ENCODE data around the gene RILP.

RILP gene

DNA sequence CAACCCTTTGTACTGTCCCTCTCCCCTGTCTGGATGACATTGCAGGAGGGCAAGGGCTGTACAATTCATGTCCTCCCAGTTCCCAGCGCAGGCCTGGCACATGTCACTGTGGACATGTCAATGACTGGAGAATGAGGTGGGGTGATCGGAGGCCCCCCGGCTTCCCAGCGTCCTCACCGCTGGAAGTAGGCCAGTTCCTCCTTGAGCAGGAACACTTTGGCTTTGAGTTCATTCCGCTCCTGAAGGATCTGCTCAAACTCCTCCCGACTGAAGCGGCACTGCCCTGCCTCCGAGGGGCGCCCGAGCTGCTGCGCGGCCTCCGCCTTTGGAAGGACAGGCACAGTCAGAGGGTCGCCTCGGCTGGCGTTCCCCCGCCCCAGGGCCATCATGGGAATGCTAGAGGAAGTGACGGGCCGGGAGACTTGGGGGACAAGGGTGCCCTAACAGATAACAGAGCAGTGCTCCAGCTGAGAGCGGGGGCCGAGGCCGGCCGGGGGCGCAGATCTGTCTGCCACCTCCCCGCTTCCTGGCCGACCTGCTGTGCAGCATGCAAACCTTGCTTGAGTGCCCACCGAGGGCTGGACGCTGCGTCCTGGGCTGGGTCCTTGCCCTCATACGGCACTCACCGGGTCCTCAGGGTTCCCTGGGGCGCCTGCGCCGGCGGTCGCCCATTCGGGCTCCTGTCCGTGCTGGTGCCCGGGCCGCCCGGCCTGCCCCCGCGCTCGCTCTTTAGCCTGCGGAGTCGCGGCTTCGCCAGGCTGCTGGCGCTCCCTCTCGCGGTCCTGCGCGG, 1.3 kb downstream of the RILP start:
- DNase-seq (ENCODE audit: low read depth in 2 of 3, low spot score in 2 of 3) = no peak

DNA sequence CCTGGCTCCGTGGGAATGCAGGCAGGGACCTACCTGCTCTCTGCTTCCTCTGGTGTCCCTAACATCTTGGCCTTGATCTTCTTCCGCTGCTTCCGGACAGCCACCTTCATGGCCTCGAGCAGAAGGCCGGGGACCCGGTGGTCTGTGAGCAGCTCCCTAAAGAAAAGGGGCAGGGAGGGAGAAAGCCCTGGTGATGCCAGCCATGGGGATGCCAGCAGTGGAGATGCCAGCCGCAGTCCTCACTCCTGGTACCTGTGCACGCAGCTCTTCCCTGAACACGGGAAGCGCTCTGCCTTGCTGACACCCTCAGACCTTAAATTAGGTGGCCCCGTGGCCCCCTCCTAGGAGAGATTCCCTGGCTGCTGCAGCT, 1.9 kb downstream of the RILP start:
- DNase-seq (ENCODE audit: low read depth in 2 of 3, low spot score in 2 of 3) = no peak

GRCh38 chr17:1646199-1646875, 3.3 kb downstream of the RILP start:
- no peak for DNase-seq (ENCODE audit: low read depth in 2 of 3, low spot score in 2 of 3)

- no peak for DNase-seq (ENCODE audit: low read depth in 2 of 3, low spot score in 2 of 3)
These were observed 4.2 kb downstream of the RILP start, which contains the start of gene SCARF1 for GRCh38 chr17:1645207-1646171. TSS of gene SCARF1 (minus strand) at chr17:1645732. CDS start at chr17:1645697, 35 bp downstream.

DNA sequence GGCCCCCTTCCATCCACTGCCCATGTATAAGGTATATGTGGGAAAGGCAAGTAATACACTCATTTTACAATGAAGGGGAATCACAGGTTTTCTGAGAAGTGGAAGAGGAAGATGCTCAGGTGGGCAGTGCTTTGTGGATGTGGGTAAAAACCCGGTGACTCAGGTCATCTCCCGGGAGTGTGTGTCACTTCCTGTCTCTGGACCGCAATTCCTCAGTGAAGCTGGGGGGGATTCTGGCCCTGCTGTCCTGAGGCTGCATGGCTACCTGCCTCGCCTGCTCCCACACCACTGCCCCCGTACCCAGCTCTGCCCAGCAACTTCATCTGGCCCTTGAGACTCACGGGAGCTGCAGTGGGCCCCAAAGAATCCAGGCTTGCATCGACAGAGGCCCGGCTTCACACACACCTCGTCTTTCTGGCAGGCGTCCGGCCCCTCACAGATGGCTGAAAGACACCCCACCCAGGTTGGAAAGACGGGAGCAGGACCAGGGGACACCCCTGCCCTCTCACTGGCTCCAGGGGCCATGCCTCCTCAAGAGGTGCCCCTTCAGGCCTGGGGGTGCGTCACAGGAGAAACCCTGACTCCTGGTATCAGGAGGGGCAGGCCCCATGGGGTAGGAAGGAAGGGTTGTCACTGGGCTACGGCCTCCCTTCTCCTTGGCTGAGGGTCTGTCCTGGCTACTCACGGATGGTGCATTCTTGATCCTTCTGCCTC, 5.0 kb downstream of the RILP start:
- DNase-seq (ENCODE audit: low read depth in 2 of 3, low spot score in 2 of 3) = no peak

DNA sequence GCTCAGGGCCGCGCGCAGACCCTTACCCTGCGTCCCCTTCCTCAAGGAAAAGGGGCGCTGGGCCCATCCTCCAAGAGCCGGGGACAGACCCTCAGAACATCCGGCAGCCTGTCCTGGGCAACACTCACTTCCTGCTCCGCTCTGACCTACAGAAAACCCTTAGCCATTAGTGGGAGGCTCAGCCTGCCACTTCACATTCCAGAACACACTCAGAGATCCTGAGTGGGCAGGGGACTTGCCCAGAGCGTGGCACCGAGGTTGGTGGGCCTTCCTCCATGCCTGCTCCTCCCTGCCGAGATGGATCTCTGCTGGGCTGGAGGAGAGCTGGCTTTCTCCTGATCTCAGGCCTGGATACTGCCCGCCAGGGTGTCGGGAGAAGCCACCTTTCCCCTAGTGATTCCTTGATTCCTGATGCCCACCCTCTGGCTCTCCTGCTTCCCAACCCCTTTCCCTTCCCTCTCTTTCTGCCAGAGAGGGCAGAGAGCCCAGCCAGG, 5.6 kb downstream of the RILP start:
- no peak for DNase-seq (ENCODE audit: low read depth in 2 of 3, low spot score in 2 of 3)

- DNase-seq (ENCODE audit: low read depth in 2 of 3, low spot score in 2 of 3) = no peak
These were observed 6.2 kb downstream of the RILP start for GRCh38 chr17:1643293-1643998.

DNA sequence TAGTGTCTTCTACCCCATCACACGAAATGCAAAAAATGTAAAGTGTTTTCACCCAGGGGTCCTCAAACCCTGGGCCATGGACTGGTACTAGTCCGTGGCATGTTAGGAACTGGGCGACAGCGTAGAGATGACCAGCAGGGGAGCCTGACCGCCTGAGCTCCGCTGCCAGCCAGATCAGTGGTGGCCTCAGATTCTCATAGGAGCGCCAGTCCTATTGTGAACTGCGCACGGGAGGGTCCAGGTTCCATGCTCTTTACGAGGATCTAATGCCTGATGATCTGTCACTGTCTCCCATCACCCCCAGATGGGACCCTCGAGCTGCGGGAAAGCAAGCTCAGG, 8.6 kb downstream of the RILP start:
- DNase-seq (ENCODE audit: low read depth in 2 of 3, low spot score in 2 of 3) = no peak

- DNase-seq (ENCODE audit: low read depth in 2 of 3, low spot score in 2 of 3) = no peak
These were observed 9.2 kb downstream of the RILP start for GRCh38 chr17:1640329-1641064.

- DNase-seq (ENCODE audit: low read depth in 2 of 3, low spot score in 2 of 3) = no peak
These were observed 10.0 kb downstream of the RILP start for GRCh38 chr17:1639549-1640180.

GRCh38 chr17:1638624-1639300, 10.9 kb downstream of the RILP start:
- no peak for DNase-seq (ENCODE audit: low read depth in 2 of 3, low spot score in 2 of 3)

DNA sequence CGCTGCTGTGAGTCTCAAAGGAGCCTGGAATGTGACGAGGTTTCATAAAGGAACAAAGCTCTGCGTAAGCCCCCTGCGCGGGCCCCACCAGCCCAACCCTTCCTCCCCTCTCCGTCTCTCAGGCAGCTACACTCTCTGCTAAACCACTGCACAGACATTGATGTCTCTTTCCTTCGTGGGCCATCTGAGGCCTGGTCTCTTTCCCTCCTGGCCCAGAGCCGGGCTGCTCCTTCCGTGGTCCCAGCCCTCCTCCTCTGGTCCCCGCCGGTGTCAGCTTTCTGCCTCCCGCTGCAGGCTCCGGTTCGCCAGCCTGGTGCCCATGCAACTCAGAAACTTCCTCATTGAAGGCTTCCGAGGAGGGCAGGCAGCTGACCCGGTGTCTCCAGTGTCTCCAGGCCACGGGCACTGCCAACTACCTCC, 11.5 kb downstream of the RILP start:
- no peak for DNase-seq (ENCODE audit: low read depth in 2 of 3, low spot score in 2 of 3)

DNA sequence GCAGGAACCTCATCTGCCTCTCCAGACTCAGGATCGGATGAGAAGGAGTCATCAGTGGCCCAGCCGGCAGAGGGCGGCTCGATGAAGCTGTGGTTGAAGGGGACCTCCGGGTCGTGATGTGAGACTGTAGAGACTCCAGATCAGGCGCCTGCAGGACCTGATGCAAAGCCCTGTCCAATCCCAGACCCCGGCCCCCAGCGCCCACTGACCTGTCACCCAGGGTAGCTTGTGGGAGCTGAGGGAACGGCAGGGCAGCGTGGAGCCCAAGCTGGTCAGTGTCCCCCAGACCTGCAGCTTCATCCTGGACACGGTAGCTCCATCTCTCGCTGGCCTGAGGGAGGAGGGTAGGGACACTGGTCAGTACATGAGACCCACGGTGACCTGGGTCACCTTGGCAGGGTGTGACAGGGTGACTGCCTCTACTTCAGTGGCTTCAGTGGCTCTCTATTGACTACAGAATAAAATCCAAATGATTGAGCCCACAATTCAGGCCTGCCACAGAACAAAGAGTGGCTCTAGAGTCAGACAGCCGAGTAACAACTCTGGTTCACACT, 12.9 kb downstream of the RILP start:
- no peak for DNase-seq (ENCODE audit: low read depth in 2 of 3, low spot score in 2 of 3)

DNA sequence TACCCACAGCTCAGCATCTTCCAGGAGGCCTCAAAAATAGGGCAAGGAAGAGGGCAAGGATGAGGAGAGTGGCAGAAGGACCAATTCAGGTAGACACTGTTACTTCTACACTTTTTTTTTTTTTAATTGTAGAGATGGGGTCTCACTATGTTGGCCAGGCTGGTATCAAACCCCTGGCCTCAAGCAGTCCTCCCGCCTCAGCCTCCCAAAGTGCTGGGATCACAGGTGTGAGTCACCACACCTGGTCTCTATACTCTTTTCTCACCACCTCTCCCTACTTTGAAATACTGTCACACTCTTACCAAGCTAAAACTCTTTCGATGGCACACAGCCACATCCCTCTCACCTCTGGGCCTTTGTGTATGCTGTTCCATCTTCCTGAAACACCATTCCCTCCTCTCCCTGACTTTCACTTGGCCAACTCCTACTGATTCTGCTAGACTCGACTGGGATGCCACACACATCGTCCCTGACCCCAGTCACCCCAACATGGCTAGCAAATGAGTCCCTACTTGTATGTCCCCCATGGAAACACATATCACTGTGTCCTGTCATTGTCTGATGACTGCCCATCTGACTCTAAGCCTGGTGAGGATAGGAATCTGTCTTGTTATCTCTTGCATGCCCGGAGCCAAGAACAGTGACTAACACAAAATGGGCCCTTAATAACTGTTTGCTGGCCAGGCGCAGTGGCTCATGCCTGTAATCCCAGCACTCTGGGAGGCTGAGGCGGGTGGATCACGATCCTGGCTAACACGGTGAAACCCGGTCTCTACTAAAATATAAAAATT, 13.8 kb downstream of the RILP start:
- no peak for DNase-seq (ENCODE audit: low read depth in 2 of 3, low spot score in 2 of 3)

GRCh38 chr17:1634841-1635650, 14.6 kb downstream of the RILP start:
- DNase-seq (ENCODE audit: low read depth in 2 of 3, low spot score in 2 of 3) = no peak

- DNase-seq (ENCODE audit: low read depth in 2 of 3, low spot score in 2 of 3) = no peak
These were observed 19.0 kb downstream of the RILP start for GRCh38 chr17:1630662-1631061.

All from activated CD8-positive, alpha-beta memory T cell treated with anti-CD3 and anti-CD28 coated beads for 48 hours (primary cell).